ENCODE data around the gene EFCAB11.

GRCh38 chr14:89992273-89992672, 37.7 kb upstream of the EFCAB11 start:
- no peak for TF ChIP-seq EGR1 (IDR thresholded peaks at IDR 0.05; ENCODE audit: borderline replicate concordance, low read depth, low read length)
- TF ChIP-seq POLR2A (IDR thresholded peaks at IDR 0.05; ENCODE audit: control extremely low read depth in 1 of 2, low read depth in 2 of 2, low read length in 2 of 2): no peak
